H1 (cell line): ENCODE measurements around the gene AIG1. TPM values are rescaled to one million over a fixed set of nuclear protein-coding genes. Genes with fewer than 3 reads are reported as not detected.

ENCODE experiments used
- CHD7 ChIP-seq: fragments of 300-600 bp; sonication (generic); IDR thresholded peaks from 2 replicates; pipeline ENCODE4 v1.7.1; 2012; ENCODE audit warnings: low read length, moderate library complexity, mild to moderate bottlenecking, inconsistent platforms; ENCODE audit not compliant: insufficient replicate concordance
- E2F6 ChIP-seq: IDR thresholded peaks from 2 replicates; pipeline ENCODE4 v1.6.1; 2012; ENCODE audit warnings: inconsistent platforms
- HDAC2 ChIP-seq, 2 experiments: fragments of 300-600 bp in 1 of 2; sonication (generic) in 1 of 2; IDR thresholded peaks; 2 replicates each; pipeline ENCODE4 v1.6.1; 2011 to 2012; ENCODE audit warnings: low read depth in 2 of 2, low read length in 2 of 2, mild to moderate bottlenecking in 2 of 2, moderate library complexity in 2 of 2, borderline replicate concordance in 1 of 2, inconsistent platforms in 1 of 2
- MAFK ChIP-seq: IDR thresholded peaks from 2 replicates; pipeline ENCODE4 v1.6.1; 2012; ENCODE audit warnings: low read depth, mild to moderate bottlenecking, improper control_type of control experiment, low read length
- POLR2A ChIP-seq, 2 experiments: IDR thresholded peaks; 1 replicate in 1 of 2; 2 replicates in 1 of 2; pipeline ENCODE4 v1.6.1; 2011; ENCODE audit warnings: low read depth in 2 of 2, low read length in 2 of 2, mild to moderate bottlenecking in 2 of 2; ENCODE audit errors: control extremely low read depth in 1 of 2
- SP1 ChIP-seq: IDR thresholded peaks from 2 replicates; pipeline ENCODE4 v1.6.1; 2011; ENCODE audit warnings: low read depth, low read length
- SRF ChIP-seq: IDR thresholded peaks from 2 replicates; pipeline ENCODE4 v1.6.1; 2011; ENCODE audit warnings: mild to moderate bottlenecking, low read depth, low read length, moderate library complexity
- YY1 ChIP-seq: IDR thresholded peaks from 2 replicates; pipeline ENCODE4 v1.6.1; 2011; ENCODE audit warnings: low read depth, mild to moderate bottlenecking, low read length
- polyA plus RNA-seq, 7 experiments: library from polyadenylated mRNA; depleted of rRNA in 3 of 7; stranded (reverse) in 5 of 7; unstranded in 2 of 7; fragments of >200 nt in 5 of 7; fragments of 200-250 nt in 2 of 7; gene quantifications; 1 replicate in 5 of 7; 2 replicates in 1 of 7; 4 replicates in 1 of 7; pipeline versions ENCODE4 v1.2.1 to v1.2.3, GENCODE V29; 2011 to 2013; ENCODE audit warnings: missing spikeins in 2 of 7, mixed read lengths in 2 of 7
- total RNA-seq: library from RNA; stranded (reverse); fragmentation: NEBNext Ultra II Directional; extraction: Animal tissue kit (Norgen Biotek cat#: 25700); gene quantifications from 2 replicates; pipeline ENCODE4 v1.2.1, GENCODE V29; 2021
- TF ChIP-seq, protein P1 (sequence below): IDR thresholded peaks from 2 replicates; pipeline ENCODE4 v1.6.1; 2012; ENCODE audit warnings: low read length, inconsistent platforms

The AIG1 gene
- total and polyA plus RNA-seq, 2 of the 8 experiments (the other 6 are each of a cell fraction or from before 2014, with no cell fraction given): 56.6 to 58.4 TPM

DNA sequence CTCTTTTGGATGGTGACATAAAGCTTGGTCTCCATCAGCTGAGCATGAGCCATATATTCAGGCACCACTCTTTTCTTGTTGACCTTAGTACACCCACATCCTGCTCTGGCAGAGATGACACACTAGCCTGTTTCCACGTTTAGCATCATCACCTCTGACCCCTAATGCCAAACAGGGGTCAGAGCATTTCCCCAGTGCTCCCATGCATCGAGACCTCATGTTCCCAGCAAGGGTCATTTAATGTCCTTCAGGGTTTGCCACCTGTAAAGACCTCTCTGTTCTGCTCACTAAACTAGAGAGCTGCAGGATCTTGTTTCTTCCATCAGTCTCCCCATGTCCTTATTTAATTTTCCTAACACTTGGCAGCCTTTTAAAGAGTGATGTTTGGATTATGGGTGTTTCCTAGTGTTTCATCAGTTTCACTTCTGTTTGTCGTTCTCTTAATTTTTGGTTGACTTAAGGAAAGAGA is 97.5 kb downstream of the AIG1 start (continued):
- TF ChIP-seq CHD7 (no peak), YY1 (no peak), MAFK (no peak), POLR2A (IDR thresholded peaks at IDR 0.05; ENCODE audit: control extremely low read depth in 1 of 2, low read depth in 2 of 2, low read length in 2 of 2) (no peak), E2F6 (no peak), SP1 (no peak), HDAC2 (IDR thresholded peaks at IDR 0.05; ENCODE audit: borderline replicate concordance in 1 of 2, low read depth in 2 of 2, low read length in 2 of 2) (no peak), SRF (no peak)
- TF ChIP-seq, protein P1, sequence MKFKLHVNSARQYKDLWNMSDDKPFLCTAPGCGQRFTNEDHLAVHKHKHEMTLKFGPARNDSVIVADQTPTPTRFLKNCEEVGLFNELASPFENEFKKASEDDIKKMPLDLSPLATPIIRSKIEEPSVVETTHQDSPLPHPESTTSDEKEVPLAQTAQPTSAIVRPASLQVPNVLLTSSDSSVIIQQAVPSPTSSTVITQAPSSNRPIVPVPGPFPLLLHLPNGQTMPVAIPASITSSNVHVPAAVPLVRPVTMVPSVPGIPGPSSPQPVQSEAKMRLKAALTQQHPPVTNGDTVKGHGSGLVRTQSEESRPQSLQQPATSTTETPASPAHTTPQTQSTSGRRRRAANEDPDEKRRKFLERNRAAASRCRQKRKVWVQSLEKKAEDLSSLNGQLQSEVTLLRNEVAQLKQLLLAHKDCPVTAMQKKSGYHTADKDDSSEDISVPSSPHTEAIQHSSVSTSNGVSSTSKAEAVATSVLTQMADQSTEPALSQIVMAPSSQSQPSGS: no peak
